Measurements from ENCODE around the gene ATM. TPM values are rescaled to one million over a fixed set of nuclear protein-coding genes. Genes with fewer than 3 reads are reported as not detected.
A peak's percentile ranks its signal among the peaks of the same experiment; 100 is the strongest.
"Not testable (repeated sequence)": the region's sequence is repeated elsewhere in the genome, so short reads cannot be mapped to it uniquely, and the experiment has no call there.

The ATM gene
- total RNA-seq, 1 donor from 2014 or later = 52.7 TPM

DNA sequence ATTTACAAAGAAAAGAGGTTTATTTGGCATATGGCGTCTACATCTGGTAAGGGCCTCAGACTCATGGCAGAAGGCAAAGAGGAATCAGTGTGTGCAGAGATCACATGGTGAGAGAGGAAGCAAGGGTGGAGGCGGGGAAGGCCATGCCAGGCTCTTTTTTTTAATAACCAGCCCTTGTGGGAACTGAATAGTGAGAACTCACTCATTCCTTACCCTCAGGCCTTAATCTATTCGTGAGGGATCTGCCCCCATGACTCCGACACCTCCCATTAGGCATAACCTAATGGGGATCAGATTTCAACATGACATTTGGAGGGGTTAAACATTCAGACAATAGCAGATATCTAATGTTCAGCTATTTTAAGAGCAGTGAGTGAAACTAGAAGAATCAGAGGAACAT lies 55.7 kb downstream of the ATM start:
- peak; percentile 9 for DNase-seq (ENCODE audit: low read depth)

DNA sequence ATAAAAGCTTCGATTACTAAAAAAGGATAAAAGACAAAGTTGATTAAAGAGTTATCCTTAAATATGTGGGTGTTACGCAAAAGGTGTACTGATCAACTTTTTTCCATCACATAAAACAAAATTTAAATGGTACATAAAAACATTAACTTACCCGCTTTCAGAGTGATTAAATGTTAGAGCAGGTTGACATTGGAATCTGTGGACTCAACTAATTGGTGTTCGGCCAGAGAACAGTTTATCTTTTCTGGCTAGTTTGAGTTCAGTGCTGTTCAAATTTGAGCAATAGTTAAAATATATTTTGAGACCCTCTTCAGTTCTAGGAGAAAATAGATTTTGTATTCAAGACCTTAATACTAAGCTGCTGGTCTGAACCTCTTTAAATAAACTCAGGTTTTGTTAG lies 56.1 kb downstream of the ATM start:
- no peak for DNase-seq (ENCODE audit: low read depth)

DNA sequence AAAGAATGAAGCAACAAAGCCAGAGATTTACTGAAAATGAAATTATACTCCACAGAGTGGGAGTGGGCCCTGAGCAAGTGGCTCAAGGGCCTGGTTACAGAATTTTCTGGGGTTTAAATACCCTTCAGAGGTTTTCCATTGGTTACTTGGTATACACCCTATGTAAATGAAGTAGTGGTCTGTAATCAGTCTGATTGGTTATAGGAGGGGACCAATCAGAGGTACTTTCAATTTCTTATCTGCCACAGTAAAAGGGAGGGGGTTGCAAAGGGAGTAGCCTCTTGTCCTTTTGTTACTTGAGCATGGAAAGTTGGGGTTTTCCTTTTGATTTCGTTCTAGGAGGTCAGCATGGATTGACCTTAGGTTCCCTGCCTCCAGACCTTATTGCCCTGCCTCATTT lies 63.5 kb downstream of the ATM start:
- no peak for DNase-seq (ENCODE audit: low read depth)

DNA sequence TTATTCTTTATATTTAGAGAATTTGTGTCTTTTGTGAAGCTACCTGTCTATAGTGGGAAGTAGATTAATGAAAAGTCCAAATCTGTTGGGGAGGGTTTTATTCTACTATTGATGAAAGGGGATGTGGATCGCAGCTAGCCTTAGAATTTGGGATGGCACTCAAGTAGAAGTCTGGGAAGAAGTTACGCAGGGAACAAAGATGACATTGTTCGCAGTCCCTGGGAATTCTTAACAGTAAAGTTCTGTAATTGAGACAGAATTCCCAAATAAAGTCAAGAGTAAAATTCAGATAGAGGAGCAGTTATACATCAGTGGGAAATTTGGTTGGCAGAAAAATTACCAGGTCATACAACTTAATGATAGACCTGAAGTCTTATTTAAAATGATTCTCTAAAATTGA lies 64.1 kb downstream of the ATM start:
- DNase-seq (ENCODE audit: low read depth) = no peak

DNA sequence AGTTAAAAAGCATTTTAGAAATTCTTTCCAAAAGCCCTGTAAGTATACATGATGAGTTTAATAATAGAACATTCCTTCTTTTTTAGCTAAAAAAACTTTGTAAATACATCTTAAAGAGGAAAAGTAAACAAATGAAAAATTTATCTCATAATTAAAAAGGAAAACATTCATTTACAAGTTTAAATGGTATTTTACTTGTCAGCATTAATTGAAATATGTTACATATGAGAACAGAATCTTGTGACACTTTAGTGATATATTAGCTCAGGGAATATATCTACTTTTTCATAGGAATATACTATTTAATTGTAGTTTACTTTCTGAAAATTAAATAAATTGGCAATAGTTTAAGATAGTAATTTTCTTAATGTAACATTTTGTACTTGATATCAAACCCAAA lies 66.2 kb downstream of the ATM start:
- not testable (repeated sequence) for DNase-seq (ENCODE audit: low read depth)

DNA sequence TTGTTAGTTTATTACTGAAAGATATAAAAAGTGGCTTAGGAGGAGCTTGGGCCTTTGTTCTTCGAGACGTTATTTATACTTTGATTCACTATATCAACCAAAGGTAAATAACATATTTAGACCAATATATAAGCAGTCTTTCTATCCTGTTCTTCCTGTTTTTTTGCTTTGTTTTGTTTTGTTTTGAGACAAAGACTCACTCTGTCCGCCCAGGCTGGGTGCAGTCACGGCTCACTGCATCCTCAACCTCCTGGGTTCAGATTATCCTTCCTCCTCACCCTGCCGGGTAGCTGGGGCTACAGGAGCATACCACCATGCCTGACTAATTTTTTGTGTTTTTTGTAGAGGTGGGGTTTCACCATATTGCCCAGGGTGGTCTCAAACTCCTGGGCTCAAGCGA lies 66.8 kb downstream of the ATM start:
- no peak for DNase-seq (ENCODE audit: low read depth)

DNA sequence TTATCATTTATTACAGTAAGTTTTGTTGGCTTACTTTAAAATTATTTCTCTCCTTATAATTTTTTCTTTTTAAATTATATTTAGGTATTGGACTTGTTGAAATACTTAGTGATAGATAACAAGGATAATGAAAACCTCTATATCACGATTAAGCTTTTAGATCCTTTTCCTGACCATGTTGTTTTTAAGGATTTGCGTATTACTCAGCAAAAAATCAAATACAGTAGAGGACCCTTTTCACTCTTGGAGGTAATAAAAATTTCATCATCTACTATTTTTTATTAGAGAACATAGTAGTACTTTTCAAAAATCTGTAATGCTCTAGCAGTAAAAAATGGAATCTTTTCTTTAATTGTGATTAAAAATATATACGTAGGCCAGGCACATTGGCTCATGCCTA lies 70.4 kb downstream of the ATM start:
- no peak for DNase-seq (ENCODE audit: low read depth)

DNA sequence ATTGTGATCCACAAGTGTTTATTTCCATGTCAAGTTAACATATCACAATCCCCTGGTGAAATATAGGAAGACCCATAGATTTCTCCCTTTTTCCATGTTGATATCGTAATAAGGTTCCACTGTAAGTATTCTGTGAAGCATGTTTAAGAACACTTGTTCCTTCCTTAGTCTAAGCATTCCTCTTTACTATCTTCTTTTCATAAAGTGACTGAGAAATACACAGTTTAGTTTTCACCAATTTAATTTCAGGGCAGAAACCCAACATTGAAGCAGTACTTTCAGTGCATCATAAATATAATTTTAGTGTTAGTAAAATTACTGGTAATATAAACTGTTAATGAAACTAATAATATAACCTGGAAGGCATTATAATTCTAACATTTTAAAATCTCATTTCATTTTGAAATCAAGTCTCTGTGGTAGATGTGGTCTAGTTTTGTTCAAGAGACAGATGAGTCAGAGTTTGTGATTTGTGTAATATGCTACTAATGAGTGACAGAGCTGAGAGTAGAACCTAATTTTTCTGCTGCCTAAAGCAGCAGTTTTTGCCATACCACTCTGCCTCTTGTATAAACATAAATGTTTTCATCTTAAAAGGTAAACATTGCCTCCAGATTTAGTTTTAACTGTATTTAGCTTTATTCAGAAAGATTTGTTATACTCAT lies 79.4 kb downstream of the ATM start:
- DNase-seq (ENCODE audit: low read depth) = peak; percentile 34

DNA sequence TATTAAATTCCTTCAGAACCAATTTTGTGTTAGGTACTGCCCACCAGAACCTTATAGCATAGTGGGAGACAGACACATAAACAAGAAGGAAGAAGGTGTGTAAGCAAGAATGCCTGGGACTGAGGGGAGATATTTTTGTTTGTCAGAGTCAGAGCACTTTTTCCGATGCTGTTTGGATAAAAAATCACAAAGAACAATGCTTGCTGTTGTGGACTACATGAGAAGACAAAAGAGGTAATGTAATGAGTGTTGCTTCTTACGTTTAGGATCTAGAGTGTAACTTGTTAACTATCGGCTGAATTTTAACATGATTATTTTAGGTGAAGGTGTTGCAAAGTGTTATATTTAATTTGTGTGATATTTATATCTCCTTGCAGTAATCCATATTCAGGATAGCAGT lies 84.9 kb downstream of the ATM start:
- DNase-seq (ENCODE audit: low read depth) = no peak

DNA sequence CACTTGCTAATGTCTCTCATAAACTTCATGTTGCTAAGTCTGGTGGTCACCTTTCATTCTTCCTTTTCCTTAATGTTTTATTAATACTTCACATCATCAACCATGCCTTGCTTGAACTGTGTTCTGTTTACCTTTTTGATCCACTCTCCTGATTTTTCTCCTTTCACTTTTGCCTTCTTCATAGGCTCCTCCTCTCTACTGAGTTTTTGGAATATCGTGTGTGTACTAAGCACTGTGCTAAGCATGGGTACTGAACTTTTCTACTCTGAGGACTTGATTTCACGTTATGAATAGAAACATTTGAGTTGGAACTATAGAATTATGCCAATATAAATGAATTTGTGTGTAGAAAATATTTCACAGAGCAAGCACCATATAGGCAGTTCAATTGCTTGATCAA lies 90.6 kb downstream of the ATM start:
- DNase-seq (ENCODE audit: low read depth) = no peak

DNA sequence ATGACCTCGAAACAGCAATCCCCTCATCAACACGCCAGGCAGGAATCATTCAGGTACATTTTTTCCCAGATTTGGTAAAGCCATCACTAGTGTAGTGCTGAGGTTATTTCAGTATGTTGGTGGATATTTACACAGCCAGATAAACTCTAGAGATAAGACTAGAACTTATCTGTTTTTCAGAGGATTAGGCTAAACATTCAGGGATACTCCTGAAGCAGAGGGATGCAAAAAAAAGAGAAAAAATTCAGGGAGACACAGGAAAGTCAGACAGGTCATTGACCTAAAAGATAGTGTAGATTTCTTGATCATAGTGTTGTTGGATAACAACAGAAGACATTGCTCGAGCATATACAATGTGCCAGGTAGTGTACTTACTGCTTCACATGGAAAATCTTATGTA lies 93.2 kb downstream of the ATM start:
- DNase-seq (ENCODE audit: low read depth) = no peak

DNA sequence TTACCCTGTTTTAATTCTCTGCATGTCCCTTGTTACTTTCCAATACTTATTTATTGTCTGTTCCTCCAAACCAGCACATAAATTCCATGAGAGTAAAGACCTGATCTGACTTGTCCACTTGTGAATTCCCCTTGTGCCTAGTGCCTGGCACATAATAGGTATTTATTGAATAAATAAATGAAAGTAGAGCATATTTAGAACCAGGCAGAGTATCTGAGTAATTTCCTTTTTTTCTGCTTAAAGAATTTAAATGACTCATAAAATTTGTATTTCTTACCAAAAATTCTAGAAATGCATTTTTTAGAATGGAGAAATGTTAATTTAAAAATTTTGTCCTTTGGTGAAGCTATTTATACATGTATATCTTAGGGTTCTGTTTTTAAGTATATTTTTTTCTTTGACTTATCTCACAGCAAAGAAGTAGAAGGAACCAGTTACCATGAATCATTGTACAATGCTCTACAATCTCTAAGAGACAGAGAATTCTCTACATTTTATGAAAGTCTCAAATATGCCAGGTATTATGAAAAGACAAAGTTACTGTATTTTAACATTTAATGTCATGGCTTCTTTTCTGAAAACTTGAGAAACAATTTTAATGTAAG lies 96.8 kb downstream of the ATM start:
- no peak for DNase-seq (ENCODE audit: low read depth)

DNA sequence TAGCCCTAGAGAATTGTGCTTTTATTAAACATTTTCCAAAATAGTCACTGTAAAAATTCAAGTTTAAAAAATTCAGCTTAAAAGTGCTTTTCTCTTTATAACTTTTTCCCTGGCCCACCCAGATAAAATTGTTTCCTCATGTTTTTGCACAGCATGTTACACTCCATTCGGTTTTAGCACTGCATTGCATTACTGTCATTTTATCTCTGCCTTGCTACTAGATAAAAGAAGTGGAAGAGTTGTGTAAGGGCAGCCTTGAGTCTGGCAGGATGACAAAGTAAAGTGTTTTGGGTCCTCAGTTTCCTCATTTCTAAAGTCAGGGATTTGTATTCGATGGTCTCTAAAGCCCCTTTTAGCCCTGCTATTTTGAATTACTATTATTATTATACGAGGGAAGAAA lies 99.8 kb downstream of the ATM start:
- no peak for DNase-seq (ENCODE audit: low read depth)

DNA sequence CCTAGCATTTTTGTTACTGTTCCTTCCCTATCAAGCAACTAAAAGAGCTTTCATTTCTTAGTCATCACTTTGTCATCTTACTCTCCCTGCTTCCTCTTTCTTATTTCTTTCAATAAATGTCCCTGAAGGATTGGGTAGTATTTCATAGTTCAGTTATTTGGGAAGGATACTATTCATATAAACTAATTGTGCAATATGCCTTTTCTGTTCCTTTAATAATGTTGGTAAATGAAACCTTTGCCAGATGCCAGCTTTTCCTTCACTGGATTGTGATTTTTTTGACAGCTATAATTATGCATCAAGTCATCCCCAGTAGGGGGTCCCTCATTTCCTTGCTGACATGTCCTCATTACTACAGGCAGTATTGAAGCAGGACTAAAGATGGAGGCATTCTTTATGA lies 101.7 kb downstream of the ATM start:
- DNase-seq (ENCODE audit: low read depth) = peak; percentile 32

DNA sequence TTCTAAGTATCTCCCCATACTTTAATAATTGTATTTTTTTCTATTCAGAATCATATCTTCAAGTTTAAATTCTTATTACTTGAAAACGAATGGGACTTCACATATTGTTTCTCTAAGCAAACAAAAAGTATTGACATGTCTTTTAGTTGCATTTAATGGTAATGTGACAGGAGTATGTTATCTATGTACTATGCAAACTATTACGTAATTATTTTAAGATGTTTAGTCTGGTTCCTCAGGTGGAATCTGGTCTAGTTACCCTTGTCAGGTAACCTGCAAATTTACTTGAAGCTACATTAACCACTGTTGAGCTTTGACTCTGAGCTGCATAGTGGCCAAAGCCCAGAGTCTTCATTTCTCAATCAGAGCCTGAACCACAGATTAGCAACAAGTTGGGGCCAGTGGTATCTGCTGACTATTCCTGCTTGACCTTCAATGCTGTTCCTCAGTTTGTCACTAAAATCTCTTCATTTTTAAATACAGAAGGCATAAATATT lies 110.6 kb downstream of the ATM start:
- no peak for DNase-seq (ENCODE audit: low read depth)

DNA sequence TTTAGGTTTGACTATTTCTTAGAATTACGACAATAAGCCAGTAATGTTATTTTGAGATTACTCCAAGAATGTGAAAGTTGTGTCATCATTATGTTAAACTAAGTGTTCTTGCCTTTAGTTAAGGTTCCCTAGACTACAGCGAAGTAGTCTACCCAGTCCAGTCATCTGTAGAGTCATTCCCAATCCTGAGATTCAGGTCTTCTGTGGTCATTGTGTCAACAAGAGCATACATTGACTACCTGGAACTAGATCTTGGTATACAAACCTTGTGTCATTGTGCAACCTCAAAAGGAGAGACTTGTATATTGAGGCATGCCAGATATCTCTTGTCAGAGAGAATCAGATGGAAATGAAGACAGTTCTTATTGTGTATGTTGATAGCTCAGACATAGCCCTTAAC lies 115.9 kb downstream of the ATM start:
- DNase-seq (ENCODE audit: low read depth) = no peak

DNA sequence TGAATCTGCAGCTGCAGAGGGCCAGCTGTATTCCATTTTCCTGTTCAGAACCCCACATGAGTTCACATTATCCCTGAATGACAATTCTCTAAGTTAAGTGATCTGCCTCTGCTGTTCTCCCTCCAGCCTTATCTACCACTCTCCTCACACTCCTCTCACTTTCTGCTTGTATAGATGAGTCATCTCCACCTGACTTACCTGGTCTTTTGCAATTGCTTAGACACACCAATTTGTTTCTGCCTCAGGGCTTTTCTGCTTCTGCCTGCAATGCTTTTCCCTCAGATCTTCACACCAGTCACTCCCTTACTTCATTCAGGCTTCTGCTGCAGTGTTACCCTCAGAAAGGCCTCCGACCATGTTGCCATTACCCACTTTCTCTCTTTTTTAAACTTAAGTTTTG lies 118.1 kb downstream of the ATM start:
- DNase-seq (ENCODE audit: low read depth) = no peak

DNA sequence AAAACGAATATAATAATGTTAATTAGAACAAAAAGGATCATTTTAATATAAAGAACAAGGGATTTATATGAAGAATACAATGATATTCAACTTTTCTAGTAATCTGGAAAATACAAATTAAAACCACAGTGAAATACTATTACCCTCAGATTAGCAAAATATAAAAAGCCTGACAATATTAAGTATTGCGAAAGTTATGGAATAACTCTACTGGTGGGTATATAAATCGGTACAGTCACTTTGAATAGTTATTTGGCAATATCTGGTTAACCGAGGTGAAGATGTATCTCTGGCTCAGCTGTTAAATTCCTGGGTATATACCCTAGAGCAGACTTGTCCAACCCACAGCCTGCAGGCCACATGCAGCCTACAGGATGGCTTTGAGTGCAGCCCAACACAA lies 118.8 kb downstream of the ATM start:
- DNase-seq (ENCODE audit: low read depth) = no peak

DNA sequence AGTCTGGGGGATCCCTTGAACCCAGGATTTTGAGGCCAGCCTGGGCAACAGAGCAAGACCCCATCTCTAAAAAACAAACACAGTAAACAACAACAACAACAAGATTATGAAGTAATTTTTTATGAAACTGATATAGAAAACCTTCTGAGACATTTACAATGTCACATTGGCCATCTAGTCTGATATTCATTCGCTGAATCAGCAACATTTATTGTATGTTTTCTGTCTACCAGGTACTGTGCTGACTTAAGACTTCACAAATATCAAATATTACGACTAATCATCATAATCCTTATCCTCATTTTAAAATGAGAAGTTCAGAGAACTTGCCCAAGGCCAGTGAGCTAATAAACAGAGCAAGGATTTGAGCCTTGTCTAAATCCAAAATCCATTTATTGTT lies 120.8 kb downstream of the ATM start:
- no peak for DNase-seq (ENCODE audit: low read depth)

DNA sequence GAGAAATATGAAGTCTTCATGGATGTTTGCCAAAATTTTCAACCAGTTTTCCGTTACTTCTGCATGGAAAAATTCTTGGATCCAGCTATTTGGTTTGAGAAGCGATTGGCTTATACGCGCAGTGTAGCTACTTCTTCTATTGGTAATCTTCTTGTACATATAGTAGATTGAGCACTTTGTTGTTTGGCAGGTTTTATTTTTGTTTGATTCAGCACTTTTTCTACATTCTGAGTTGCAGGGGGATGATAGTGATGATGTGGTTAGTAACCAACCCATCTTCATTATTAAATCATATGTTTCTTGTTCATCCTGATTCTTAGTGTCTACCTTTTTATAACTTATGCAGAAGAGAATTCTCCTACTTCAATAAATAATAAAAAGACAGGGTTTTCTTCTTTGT lies 122.9 kb downstream of the ATM start:
- DNase-seq (ENCODE audit: low read depth) = no peak

DNA sequence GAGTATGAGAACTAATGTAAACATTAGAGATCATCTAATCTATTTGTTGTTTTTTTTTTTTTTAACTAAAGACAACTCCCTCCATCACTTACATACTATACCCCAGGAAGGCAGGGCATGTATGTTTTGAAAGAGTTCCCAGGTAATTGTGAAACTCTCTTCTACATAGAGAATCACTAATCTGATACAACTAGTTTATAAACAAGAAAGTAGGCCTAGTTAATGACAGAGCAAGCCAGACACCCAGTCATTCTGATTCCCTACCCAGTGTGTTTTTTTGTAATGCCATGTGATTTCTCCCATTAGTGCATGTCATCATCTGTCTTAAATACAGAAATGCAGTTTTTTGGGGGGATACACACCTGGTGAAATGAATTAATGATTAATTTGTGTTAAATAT lies 123.6 kb downstream of the ATM start:
- DNase-seq (ENCODE audit: low read depth) = no peak

DNA sequence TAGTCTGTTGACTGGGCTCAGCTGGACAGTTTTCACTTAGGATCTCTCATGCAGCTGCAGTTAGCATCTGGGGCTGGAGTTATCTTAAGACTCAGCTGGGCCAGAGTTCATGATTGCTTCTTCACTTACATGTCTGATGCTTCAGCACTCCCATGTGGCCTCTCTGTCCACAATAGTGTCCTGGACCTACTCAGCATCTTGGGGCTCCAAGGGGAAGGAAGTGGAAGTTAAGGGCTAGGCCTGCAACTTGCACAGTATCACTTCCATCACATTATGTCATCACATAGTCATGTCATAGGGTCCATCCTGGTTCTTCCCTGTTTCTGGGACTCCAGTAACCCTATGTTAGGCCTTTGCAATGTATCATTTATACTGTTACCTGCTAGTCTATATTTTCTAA lies 128.6 kb downstream of the ATM start:
- no peak for DNase-seq (ENCODE audit: low read depth)

DNA sequence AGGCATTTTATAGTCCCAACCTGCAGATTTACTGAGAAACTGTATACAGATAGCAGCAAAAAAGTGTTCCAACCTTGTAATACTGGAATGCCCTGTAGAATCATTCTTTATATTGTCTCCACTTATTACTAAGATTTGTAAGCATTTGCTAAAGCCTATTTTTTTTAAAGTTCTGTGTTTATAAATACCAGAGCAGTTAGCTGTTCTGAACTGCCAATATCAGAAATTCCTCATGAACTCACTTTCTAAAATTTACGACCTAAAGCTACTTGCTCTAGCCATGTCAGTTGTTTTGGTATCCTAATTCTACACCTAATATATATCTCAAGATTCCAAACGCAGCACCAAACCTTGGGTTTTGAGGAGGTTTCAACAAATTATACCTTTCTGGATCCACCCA lies 141.3 kb downstream of the ATM start:
- DNase-seq (ENCODE audit: low read depth) = no peak

Data from myocyte (in vitro differentiated cells).